Limb (tissue), 2 donors: ENCODE results near the gene PHLPP1.

Source experiments
- DNase-seq, 2 donors: peaks; one replicate each; pipeline ENCODE4 v3.0.0-alpha.2; 2016; ENCODE audit errors: extremely low spot score in 2 of 2

Gene PHLPP1

DNA sequence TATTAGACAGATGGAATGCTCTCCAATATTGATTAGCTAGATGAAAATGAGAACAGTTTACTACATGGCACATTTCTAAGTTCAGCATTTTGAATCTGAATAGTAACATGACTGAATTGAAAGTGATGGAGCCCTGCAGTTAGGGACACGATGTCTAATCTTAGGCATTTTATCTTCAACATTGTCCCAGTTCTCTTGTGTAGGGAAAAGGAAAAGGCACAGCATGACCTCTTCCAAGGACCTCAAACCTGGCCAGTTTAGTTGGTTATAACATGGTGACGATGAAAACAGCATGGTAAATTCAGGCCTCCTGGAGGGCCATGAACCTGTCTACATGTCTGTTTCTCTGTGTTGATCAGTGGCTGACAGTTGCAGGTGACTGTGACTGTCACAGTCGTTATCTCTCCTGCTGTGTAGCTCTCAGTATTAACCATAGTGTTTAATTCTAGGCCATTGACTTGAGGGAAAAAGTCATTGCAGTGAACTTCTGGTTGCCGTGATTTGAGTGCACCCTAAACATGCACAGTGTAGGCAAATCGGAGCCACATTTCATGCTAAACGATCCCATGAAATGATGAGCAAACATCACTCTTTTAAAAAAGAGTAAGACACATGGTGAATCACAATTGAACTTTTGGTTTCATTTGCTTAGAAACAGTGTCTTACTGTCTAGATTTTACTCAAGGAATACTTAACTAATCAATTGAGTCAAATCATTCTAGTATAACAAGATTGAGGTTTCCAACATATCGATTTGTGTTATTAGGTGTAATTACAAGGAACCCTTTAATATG lies 129.7 kb downstream of the PHLPP1 start:
- no peak for DNase-seq

DNA sequence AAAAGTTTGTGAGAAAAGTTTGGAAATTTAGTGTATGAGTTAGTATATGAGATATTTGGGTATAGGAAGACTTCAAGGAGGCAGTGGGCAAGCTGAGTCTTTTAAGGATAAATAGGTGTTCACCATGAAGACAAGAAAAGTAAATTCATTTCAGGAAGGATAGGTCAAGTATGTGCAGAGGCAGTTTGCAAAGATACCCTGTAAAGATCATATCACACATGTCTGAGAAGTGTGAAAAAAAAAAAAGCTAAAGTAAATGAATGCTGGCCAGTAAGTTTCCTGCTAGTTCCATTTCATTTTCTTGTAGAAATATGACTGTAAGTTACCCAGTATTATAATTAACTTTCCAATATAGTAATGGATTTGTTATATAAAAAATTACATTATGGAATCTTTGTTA lies 131.0 kb downstream of the PHLPP1 start:
- DNase-seq: no peak

DNA sequence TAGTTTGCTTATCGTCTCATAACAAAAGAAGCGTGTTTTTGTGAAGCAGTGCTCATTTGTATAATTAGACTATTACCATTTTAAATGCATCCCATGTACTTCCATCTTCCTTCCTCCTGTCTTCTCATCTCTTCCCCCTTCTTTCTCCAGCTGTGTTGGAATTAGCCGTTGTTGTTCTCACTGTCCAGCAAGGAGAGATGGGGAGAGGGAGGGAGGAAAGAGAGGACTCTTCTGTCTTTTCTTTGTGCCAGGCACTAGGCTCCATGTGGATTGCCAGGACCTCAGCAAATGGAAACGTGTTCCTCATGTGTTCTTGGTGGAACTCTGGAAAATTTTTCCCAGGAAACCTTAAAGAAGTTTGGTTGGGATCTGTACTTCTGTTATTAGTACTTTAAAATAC lies 131.7 kb downstream of the PHLPP1 start:
- DNase-seq: no peak

DNA sequence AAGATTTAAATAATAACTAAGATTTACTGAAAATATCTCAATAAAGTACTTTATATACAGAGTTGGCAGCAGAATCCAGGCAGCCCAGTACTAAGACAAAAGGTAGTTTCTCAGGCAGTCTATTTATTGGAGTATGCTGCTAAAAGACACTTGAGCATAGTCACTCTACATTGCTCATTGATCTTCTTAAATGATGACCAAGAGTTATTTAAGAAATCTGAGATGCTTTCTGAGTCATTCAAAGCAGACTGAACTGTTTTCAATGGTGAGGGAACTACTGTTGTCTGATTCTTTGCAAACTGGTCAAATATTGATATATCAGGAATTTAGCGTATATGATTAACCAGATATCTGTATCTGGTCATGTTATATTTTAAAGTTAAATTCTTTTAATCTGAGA lies 133.6 kb downstream of the PHLPP1 start:
- DNase-seq: no peak

DNA sequence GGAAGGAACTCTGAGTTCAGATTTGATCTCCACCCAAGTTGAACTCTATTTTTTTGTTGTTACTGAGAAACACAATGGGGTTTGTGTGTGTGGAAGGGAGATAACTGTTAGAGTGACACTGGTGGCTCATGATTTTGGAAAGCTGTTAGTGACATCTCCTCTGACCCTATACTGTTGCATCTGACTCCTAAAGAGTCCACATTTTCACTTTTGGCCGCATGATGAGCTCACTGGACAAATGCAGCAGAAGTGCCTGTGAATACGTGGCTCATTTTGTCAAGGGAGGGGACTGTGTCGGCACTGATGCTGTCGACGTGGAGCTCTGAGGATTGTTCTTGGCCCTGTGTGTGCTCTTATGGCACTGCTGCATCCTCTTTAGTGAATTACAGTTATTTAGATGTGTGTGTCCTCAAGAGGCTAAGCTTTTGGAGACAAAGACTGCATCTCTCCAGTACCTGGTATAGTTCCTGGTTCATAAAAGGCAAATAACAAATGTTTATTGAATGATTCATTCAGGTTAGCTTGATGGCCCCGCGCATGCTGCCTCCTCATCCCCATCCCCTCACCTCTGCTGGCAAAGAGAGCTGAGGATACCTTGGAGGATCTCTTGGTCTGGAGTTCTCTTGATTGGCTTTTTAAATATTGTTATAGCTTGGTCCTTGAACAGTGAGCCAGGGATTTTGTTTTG lies 135.4 kb downstream of the PHLPP1 start:
- no peak for DNase-seq

DNA sequence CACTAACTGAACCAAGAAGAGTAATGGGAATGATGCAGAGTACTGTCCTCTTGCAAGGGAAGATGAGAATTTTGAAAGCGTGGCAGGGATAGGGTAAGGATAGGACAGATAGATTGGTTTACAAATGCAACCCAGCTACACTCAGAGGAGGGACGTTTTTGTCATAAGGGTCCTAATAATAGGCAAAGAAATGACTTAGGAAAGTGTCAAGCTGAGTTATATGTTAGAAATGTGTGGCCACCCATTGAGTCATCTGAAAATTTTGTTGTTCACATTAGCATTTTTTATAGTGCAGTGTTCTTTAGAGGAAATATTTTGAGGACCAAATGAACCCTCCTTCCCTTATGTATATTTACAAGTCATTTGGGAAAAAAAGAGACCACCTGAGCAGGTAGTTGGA lies 137.5 kb downstream of the PHLPP1 start:
- DNase-seq: no peak

DNA sequence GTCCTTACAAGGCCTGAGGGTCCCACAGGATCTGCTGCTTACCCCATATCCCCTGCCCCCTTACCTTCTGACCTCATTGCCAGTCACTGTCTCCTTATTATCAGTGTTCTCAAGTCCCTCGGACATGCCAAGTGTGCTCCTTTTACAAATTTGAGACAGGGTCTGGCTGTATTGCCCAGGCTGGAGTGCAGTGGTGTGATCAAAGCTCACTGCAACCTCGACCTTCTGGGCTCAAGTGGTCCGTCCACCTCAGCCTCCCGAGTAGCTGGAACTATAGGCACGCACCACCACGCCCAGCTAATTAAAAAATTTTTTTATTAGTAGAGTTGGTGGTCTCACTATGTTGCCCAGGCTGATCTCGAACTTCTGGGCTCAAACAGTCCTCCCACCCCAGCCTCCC lies 141.0 kb downstream of the PHLPP1 start:
- DNase-seq: no peak

DNA sequence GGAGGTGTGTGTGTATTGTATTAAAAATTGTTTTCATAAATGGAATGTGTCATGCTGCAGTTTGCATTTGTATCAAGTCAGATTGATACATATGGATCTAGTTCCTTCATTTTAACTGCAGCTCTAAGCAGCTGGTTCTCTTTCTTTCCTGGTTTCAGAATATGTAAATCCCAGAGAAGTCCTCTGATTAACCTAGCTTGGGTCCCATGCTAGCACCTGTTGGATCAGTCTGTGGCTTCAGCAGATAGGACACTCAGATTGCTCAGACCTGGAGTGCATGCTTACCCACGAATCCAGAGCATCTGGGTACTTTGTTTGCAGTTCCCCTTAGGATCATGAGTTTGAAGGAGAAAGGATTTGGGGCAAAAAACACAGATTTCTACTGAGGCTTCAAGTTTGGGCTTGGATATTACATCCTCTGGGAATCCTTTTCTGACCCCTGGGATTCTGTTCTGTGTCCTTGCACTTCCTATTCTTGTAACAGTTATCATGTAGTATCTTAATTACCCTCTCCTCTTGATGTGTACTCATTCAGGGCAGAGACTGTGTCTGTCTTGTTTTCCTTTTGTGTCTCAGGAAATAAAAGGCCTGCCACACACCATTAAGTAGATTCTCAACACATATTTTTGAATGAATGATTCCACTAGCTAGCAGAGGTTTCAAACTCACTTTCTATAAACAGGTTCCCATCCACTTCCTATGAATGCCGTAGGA lies 142.1 kb downstream of the PHLPP1 start:
- DNase-seq: no peak

DNA sequence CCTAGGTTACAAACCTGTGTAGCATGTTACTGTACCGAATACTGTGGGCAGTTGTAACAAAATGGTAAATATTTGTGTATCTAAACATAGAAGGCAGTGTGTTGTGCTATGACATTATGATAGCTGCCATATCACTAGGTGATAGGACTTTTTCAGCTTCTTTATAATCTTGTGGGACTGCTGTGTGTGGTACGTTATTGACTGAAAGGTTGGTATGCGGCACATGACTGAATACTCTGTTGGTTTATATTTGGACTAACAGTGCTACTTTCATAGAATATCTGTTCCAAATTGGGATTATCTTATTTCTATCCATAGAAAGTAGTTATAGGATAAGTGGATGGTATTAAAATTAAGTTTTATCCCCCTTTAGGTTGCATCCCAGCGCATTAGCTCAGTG lies 144.7 kb downstream of the PHLPP1 start:
- DNase-seq: no peak

DNA sequence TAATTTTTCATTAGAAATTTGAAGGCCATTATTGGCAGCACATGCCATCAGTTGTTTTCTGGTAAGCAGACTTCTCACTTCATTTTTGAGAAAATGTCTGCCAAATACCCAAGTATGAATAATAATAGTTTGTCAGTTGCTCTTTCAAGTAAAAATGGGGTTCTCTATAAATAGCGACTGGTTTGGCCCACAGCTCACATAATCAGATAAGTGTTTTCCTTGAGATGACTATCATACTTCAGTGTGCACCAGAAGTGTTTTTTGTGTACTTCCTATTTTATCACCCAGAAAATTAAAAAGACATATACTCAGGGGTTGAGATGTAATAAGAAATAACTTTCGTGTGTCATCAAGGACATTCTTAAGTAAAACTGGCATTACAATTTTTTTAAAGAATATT lies 147.1 kb downstream of the PHLPP1 start:
- DNase-seq: no peak

DNA sequence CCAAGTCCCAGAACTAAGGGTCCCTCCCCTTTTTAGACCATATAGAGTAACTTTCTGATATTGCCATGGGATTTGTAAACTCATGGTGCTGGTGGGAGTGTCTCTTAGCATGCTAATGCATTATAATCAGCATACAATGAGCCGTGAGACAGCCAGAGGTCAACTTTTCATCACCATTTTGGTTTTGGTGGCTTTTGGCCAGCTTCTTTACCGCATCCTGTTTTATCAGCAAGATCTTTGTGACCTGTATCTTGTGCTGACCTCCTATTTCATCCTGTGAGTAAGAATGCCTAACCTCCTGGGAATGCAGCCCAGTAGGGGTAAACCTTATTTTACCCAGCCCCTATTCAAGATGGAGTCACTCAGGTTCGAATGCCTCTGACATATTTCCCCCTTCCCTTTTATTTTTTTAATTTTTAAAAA lies 148.2 kb downstream of the PHLPP1 start:
- DNase-seq: no peak

DNA sequence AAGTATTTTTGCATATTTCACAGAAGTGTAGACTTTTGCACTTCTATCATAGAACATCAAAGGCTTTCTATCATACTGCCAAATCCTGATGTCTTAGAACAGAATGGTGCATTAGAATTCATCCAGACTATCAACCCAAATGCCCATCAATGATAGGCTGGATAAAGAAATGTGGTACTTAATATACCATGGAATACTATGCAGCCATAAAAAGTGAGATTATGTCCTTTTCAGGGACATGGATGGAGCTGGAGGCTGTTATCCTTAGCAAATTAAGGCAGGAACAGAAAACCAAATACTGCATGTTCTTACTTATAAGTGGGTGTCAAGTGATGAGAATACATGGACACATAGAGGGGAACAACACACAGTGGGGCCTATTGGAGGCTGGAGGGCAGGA lies 150.2 kb downstream of the PHLPP1 start:
- no peak for DNase-seq

DNA sequence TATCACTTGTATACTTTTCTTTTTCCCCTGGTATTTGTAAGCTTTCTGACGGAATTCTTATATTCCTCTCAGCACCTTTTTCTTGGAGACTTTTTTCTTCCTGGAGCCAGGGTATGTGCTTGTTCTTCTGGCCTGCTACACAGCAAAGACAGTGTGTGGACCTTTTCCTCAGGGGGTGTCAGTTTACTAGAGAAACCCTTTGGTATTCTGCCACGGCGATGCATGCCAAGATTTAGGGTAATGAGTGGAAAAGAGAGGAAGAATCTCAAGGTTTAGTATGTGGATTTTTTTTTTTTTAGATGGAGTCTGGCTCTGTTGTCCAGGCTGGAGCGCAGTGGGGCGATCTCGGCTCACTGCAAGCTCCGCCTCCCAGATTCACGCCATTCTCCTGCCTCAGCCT lies 152.2 kb downstream of the PHLPP1 start:
- DNase-seq: no peak

DNA sequence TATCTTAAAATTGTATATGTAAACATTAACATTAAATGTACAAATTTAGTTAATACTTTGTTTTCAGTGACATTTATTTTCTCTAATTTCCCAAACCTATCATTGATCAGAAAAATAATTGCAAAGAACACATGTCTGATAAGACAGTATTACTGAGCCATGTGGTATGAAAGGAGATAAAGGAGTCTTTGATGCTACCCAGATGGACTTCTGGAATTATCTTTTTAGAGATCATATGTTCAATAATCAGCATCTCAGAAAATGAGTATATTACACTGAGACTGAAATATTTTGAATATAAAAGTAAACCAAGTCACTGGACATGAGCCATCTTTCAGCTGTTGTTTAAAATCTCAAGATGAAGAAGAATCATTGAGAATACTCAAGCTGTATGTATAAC lies 153.3 kb downstream of the PHLPP1 start:
- DNase-seq: no peak

DNA sequence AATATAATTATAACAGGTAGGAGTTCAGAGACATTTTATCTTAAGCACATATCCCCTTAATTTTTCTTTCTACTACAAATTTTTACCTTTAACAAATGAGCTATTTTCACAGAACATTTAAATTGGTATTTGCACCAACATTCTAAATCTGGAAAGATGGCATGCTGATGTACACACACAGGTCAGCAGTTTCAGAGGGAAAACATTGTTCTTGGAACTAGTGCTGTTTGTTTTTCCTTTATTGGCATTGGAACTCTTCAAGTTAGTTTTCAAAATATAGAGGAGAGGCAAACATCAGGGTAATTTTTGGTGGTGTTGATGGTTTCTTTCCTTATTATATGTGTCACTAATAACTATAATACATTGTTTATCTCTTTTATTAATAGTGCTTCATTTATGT lies 155.3 kb downstream of the PHLPP1 start:
- DNase-seq: no peak

DNA sequence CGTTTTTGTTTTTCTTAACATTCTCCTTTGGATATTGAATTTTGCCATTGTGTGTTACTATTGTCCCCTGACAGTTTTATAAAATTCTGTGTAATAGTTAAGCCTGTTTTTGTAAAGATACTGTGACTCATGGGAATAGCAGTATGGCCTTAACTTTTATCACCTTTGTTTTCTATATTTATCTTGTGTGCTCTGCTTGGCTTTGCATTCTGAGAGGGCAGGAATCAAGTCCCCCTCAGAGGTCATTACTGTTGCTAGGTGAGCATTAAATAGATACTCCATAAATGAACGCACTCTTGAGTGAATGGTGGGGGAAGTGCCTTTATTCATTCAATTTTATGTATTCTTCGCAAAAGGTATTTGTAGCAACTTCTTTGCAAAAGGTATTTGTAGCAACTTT lies 160.0 kb downstream of the PHLPP1 start:
- no peak for DNase-seq

DNA sequence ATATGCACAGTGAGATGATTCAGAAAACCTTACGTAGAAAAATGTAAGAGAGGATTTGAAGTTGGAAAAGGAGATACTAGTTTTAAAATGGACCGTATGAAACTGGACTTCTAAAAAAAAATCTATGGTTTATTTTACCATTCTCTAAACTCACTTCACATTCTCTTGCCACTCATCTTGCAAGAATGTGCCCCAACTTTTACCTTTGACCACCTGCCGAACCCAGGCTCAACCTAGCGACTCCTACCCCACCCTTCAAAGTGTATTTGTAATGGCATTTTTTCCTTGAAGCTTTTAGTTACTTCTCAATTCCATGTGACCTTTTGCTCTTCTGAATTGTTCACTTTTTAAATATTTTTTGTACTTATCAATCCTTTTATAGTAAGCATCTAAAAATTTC lies 160.8 kb downstream of the PHLPP1 start:
- no peak for DNase-seq

DNA sequence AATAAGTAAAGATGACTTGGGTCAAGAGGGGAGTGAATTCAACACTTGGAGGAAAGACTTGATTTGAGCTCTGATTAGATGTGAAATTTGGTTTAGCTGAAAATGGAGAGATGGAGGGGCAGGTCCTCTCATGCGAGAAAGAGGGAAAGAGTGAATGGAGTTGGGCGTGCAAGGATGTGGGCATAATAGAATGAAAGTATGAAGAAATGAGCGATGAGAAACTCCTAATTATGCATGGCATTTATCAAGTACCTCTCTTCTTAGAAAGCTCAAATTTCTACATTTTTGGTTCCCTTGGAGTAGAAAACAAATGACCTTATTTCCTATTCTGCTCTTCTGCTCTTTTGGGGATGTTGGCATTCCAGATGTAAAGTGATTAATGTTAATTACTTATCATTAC lies 161.5 kb downstream of the PHLPP1 start:
- DNase-seq: no peak

DNA sequence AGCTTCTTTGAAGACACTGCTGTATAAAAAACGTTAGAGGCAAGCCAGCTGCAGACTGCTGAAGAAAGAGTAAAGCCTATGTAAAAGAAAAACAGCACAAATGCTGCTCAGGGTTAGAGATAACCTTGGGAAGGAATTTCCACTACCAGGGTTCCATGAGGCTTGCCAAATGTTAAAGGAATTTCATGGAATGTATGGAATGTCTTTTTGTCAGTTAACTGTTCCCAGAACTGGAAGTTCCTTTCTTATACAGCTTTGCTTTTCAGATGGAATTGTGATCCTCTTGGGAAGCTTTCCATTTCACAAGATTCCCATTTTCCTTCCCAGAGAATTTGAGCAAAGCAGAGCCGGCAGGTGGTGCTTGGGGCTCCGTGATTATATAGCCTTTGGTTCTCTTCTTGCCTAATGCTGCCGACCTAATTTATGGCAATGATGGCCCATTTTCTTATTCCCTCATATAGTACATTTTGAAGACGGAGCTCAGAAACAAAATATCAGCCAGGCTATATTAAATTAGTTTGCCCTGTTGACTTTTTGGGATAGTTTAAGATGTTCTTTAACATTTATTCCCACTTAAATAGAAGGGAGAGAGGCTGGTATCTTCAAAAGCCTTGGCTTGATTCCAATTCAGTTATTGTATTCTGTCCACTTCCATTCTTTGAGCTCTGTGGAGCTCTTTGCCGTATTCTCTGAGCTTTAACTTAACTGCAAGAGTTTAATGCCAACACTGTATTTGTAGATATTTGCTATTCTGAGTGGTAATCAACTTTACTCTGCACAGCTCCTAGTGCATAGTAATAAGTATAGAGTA lies 162.3 kb downstream of the PHLPP1 start:
- DNase-seq: peak; percentile 32 to 74

DNA sequence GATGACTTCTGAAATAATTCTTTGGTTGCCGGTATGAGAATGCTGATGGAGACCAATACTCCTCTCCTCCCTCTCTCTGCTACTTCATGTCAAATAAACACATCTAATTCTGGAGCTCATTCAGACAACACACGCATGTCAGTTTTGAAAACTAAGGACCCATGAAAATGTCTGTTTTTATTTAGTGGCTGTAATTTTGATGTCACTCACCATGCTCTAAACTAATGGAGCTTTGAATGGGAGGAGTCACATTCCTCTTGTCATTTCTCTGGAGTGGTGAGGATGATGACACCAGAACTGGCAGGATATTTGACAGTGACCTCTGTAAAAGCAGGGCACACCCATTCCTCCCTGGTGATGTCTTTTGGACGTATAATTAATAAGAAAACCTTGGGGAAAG lies 163.0 kb downstream of the PHLPP1 start:
- DNase-seq: no peak

DNA sequence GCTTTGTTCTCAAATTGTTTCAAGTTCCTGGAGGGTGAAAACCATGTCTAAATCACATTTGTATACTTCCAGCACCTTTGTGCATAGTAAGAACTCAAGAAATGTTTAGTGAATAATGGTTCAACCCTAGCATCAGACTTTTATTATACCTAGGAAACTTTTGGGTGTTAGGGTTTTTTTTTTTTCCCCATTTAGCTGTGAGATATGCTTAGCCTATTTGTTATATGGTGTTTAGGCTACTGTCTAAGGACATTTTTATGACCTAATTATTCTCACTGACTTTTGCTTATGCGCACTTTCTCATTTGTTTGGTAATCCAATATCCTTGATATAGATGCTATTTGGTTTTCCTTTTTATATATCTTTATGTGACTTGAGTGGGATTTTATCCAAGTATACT lies 164.7 kb downstream of the PHLPP1 start:
- no peak for DNase-seq
